Umbilical cord (tissue), 2 donors: ENCODE measurements around the gene LEMD1. TPM values are rescaled to one million over a fixed set of nuclear protein-coding genes. Genes with fewer than 3 reads are reported as not detected.
"Not testable (repeated sequence)": the region's sequence is repeated elsewhere in the genome, so short reads cannot be mapped to it uniquely, and the experiment has no call there.

ENCODE experiments used
- DNase-seq: peaks from one replicate; pipeline ENCODE4 v3.0.0-alpha.2; 2015; ENCODE audit warnings: low spot score
- total RNA-seq: library from RNA; depleted of rRNA; stranded (reverse); fragments of >200 nt; gene quantifications from one replicate; pipeline ENCODE4 v1.2.3, GENCODE V29; 2014; ENCODE audit warnings: low replicate concordance; ENCODE audit not compliant: insufficient read depth

Gene LEMD1
- total RNA-seq, 1 donor from 2014 or later = not detected

GRCh38 chr1:205447457-205448341 lies 25.8 kb upstream of the LEMD1 start:
- no peak for DNase-seq

GRCh38 chr1:205446828-205447227 lies 25.0 kb upstream of the LEMD1 start:
- no peak for DNase-seq

- DNase-seq = no peak
Measured at GRCh38 chr1:205445646-205445935, 23.7 kb upstream of the LEMD1 start.

GRCh38 chr1:205444931-205445645 lies 23.2 kb upstream of the LEMD1 start:
- peak; percentile 89 for DNase-seq

DNA sequence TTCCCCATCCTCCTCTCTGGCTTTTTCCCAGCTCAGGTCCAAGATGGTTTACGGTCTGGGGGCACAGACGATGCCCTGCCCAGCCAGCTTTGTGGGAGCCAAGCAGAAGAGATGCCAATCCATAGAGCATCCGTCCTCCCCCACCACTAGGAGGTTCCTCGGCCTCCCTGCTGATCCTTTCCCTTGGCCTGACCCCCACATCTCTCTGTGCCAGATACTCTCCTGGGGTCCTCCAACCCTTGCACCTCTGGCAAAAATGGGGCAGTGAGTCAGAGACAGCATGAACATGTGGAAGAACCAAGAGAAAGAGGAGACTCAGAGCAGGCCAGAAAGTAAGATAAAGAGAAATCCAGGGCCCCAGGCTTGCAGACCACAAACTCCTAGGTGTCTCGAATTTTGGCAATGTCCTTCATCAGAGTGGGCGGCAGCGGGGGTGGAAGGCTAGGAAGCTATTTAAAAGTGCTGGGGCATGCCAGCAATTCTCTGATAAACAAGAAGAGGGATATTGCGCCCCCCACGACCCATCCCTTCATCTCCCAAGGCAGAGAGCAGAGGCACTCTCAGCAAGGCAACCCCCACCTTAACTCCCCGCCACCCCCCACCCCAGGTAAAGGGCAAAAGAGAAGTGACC lies 22.6 kb upstream of the LEMD1 start:
- peak; percentile 78 for DNase-seq

- no peak for DNase-seq
Measured at GRCh38 chr1:205443585-205444299, 21.9 kb upstream of the LEMD1 start.

GRCh38 chr1:205442051-205442725 lies 20.3 kb upstream of the LEMD1 start:
- DNase-seq = no peak

DNA sequence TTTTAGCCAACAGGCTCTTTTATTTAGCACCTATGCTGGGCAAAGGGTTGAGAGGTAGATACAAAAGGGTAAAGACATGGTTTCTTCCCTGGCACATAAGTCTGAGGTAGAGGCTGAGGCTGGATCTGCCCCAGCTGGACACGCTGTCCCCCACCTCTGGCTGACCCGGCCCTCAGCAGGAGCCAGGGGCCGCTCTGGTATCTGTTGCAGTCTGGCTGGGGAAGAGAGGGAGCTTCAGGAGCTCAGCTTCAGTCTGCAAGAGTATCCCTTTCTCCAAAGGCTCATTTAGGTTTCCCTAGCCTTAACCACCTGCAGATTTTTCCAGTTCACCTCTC lies 19.8 kb upstream of the LEMD1 start:
- DNase-seq = no peak

DNA sequence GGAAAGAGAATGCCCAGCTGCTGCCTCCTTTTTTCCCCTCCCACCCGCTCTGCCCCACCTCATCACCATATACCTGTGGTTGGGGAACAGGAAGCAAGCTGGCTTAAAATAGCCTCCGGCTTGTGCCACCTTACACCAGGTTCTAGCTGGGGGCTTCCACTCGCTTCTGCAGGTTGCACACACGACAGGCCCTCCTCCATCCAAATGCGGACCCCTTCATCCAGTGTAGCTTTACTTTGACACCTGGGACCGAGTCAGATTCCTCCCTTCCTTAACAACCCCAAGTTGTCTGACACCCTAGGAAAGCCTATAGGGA lies 19.4 kb upstream of the LEMD1 start:
- DNase-seq = no peak

DNA sequence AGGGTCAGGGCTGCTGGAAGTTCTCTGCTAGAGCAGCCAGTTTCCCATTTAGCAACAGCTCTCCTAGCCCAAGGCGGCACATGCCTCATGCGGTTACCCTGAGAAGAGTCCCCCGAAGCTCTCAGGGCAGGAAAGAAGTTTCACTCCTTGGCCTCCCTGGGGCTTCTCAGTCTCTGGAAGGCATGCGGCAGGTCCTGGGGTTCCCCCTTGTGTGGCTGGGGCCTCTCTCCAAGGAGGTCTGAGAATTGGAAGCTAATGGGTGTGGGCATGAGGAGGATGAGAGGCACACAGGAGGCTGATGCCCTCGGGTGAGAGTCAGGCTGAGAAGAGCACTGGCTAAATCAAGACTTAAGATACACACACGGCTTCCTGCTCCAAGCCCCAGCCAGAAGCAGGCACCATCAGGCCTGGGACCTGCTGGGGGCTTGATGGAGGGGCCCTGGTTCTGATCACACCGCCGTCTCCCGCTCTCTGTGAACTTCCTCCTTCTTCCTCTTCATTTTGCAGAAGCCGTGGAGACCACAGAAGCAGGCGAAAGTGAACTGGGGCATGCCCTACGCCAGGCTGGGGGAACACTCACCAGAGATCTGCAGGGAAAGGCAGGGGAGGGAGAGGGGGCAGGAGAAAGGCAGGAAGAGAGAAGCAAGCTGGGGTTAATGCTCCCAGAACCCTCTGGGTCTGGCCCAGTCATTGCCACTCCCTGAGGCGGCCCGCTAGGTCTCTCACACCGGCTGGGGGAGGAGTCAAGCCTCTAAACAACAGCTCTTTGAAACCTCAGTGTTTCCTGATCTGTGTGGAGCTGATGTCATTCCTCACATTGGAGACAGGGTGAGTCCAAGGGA lies 18.8 kb upstream of the LEMD1 start:
- peak; percentile 90 for DNase-seq

GRCh38 chr1:205440121-205440475 lies 18.2 kb upstream of the LEMD1 start:
- no peak for DNase-seq

DNA sequence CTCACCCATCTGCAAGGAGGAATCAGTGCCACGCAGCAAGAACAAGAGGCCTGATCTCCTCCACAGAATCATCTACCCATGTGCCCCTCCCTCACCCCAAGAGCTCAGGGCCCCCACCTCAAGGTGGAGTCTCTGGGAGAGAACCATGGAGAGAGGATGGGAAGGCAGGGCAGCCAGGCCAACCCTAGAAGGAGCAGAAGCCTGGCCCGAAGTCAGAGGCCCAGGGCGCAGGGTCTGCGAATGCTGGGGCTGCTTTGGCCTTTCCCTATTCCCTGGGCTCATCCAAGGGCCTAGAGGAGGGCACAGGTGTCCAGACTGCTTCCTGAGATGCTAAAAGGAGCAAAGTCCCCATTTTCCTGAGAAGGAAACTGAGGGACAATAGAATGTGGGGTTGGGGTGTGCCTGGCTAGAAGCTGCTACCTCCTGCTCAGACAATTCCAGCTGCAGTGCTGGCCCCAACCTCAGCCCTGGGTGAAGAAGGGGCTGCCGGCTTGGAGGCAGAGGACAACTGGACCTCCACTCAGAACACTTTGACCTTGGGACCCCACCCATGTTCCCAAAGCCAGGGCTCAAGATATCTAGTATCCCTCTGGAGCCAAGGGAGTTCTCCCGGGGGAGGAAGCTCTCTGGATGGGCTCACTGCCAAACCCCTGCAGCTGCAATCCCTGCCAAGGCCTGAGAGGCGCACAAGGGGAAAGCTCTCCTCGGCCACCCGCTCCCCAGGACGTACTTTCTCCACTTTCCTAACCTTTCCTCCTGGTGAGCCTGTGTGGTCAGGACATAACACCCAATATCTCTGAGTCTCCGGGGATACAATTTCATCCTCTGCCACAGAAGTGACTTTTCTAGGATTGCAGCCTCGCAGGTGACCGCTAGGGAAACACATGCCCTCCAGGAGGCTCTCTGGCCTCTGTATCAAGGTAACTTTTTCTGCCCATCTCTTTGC lies 16.6 kb upstream of the LEMD1 start:
- peak; percentile 90 for DNase-seq

DNA sequence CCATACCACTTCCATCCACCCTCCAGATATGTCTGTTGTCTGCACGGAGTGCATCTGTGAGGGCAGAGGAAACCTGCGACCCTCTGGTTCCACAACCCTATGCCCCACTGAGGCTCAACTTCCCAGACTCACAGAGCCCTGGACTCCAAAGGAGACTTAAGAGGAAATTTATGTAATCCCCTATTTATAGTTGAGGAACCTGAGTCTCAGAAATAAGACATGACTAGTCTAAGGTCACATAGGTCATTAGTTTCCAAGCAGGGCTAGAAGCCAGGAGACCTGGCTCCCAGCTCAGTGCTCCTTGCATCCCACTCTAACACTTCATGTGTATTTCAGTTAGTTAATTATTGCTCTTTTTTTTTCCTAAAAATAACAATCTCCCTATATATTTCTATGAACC lies 15.7 kb upstream of the LEMD1 start:
- no peak for DNase-seq

- no peak for DNase-seq
Measured at GRCh38 chr1:205436776-205437410, 15.0 kb upstream of the LEMD1 start.

GRCh38 chr1:205435578-205436573 lies 14.0 kb upstream of the LEMD1 start:
- DNase-seq = peak; percentile 93

DNA sequence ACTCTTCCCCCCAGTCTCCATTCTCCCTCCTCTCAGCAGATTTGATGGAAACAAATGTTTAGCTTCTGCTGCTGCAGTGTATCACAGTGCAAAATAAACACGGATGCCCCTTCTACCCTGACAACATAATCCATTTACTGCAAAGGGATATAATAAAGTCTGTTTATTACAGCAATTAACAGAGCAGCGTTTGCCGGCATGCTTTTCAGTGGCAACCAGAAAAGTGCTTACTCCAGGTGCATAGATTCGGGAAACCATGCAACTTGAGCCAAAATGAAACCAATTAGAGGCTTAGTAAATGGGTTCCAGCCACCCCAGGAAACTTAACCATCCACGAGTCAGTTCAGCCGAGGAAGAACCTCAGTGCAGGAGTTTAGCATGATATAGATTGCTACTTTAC lies 12.9 kb upstream of the LEMD1 start:
- DNase-seq = no peak

GRCh38 chr1:205432692-205433091 lies 10.8 kb upstream of the LEMD1 start:
- DNase-seq = not testable (repeated sequence)

GRCh38 chr1:205432116-205432515 lies 10.3 kb upstream of the LEMD1 start:
- DNase-seq = no peak
